Fibroblast of peridontal ligament (primary cell): ENCODE results near the gene PLEKHH3.

Experiments used
- DNase-seq: peaks from one replicate; pipeline ENCODE4 v3.0.0-alpha.2; 2010; ENCODE audit errors: extremely low read depth

PLEKHH3 gene

GRCh38 chr17:42686520-42687128, 9.8 kb upstream of the PLEKHH3 start:
- DNase-seq = no peak

- DNase-seq = no peak
Measured at GRCh38 chr17:42685831-42686230, 9.0 kb upstream of the PLEKHH3 start.

- DNase-seq = no peak
Measured at GRCh38 chr17:42684929-42685556, 8.2 kb upstream of the PLEKHH3 start.

GRCh38 chr17:42683407-42684034, 6.7 kb upstream of the PLEKHH3 start:
- no peak for DNase-seq

- DNase-seq = peak; percentile 64
Measured at GRCh38 chr17:42682722-42683403, 6.1 kb upstream of the PLEKHH3 start.

- DNase-seq = peak; percentile 76
Measured at GRCh38 chr17:42681976-42682721, 5.4 kb upstream of the PLEKHH3 start, which contains the start of gene CNTNAP1. Gene CNTNAP1 (plus strand): TSS chr17:42682531. CDS start chr17:42682830, 299 bp downstream.

GRCh38 chr17:42680331-42680808, 3.6 kb upstream of the PLEKHH3 start:
- no peak for DNase-seq

GRCh38 chr17:42679492-42680330, 2.9 kb upstream of the PLEKHH3 start:
- peak; percentile 63 for DNase-seq

GRCh38 chr17:42678951-42679491, 2.2 kb upstream of the PLEKHH3 start:
- DNase-seq = no peak

- peak; percentile 77 for DNase-seq
Measured at GRCh38 chr17:42677921-42678781, 1.4 kb upstream of the PLEKHH3 start.

GRCh38 chr17:42677012-42677857, 441 bp upstream of the PLEKHH3 start:
- DNase-seq = peak; percentile 99

GRCh38 chr17:42675965-42676423, 800 bp downstream of the PLEKHH3 start:
- DNase-seq = no peak

GRCh38 chr17:42675348-42675964, 1.3 kb downstream of the PLEKHH3 start:
- no peak for DNase-seq

GRCh38 chr17:42674755-42675347, 1.9 kb downstream of the PLEKHH3 start:
- DNase-seq = no peak

- no peak for DNase-seq
Measured at GRCh38 chr17:42673885-42674754, 2.7 kb downstream of the PLEKHH3 start.

- no peak for DNase-seq
Measured at GRCh38 chr17:42673266-42673884, 3.4 kb downstream of the PLEKHH3 start.
